Ascending aorta (tissue), 2 donors: Measurements from ENCODE around the gene HIP1R. TPM values are rescaled to one million over a fixed set of nuclear protein-coding genes. Genes with fewer than 3 reads are reported as not detected.
A peak's percentile ranks its signal among the peaks of the same experiment; 100 is the strongest.

Experiments used
- DNase-seq, 2 donors: peaks; one replicate each; pipeline ENCODE4 v3.0.0-alpha.2; 2019; ENCODE audit warnings: low spot score in 2 of 2
- H3K27ac ChIP-seq, 2 donors: fragments of 200-600 bp; sonication (generic); one replicate each; pipeline ENCODE4 v1.5.1; 2016 to 2017; ENCODE audit warnings: mild to moderate bottlenecking in 1 of 2
- H3K27me3 ChIP-seq: fragments of 200-600 bp; sonication (generic); one replicate; pipeline ENCODE4 v1.5.1; 2017
- H3K36me3 ChIP-seq, 2 donors: fragments of 200-600 bp; sonication (generic); one replicate each; pipeline ENCODE4 v1.5.1; 2016
- H3K4me1 ChIP-seq, 2 donors: fragments of 200-600 bp; sonication (generic); one replicate each; pipeline ENCODE4 v1.5.1; 2016 to 2017; ENCODE audit warnings: mild to moderate bottlenecking in 1 of 2
- H3K4me3 ChIP-seq, 2 donors: fragments of 200-600 bp; sonication (generic); one replicate each; pipeline ENCODE4 v1.5.1; 2016 to 2017; ENCODE audit warnings: mild to moderate bottlenecking in 1 of 2
- H3K9me3 ChIP-seq, 2 donors: fragments of 200-600 bp; sonication (generic); one replicate each; pipeline ENCODE4 v1.5.1; 2016
- intact Hi-C: fragments of 100-400 bp; cut with DNase I; formaldehyde crosslinking; loops from one replicate; pipeline ENCODE4 v1.15.1; 2023
- total RNA-seq: library from RNA; depleted of rRNA; stranded (reverse); fragments of >200 nt; gene quantifications from one replicate; pipeline ENCODE4 v1.1.0, GENCODE V29; 2016
- TF ChIP-seq, protein P1 (sequence below), 3 experiments: fragments of 200-600 bp in 2 of 3; fragments of 450-650 bp in 1 of 3; sonication (generic) in 2 of 3; IDR thresholded peaks; one replicate each; pipeline ENCODE4 v1.5.1; 2016 to 2019; ENCODE audit warnings: antibody characterized with exemption in 3 of 3, mild to moderate bottlenecking in 1 of 3, moderate library complexity in 1 of 3

The HIP1R gene
- total RNA-seq, 1 donor from 2014 or later, result 98.7 TPM

DNA sequence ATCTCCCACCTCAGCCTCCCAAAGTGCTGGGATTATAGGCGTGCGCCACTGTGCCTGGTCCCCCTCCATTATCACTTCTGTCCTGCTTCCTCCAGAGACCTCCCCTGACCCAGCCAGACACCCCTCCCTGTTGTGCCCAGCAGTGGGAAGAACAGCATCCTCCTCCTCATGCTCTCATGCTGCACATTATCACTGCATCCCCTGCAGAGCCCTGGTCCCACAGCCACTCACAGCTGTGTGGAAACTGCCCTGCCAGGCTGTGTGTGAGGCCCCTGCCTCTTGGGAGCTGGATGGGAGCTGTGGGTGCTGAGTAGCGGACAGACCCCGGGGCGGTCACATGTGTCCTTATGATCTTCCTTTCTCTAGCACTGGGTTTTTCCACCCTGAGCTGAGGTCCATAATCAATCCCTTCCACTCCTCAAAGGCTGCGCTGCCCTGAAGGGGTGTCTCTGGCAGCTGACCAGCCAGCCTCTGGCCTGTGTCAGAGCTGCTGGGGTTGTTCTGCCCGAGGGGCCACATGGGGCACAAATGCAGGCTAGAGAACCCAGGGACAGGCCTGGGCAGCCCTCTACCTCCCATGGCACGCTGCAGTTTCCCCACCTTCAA is 9.2 kb downstream of the HIP1R start:
- H3K27ac ChIP-seq, result no peak overlapping the region
- TF ChIP-seq, protein P1, sequence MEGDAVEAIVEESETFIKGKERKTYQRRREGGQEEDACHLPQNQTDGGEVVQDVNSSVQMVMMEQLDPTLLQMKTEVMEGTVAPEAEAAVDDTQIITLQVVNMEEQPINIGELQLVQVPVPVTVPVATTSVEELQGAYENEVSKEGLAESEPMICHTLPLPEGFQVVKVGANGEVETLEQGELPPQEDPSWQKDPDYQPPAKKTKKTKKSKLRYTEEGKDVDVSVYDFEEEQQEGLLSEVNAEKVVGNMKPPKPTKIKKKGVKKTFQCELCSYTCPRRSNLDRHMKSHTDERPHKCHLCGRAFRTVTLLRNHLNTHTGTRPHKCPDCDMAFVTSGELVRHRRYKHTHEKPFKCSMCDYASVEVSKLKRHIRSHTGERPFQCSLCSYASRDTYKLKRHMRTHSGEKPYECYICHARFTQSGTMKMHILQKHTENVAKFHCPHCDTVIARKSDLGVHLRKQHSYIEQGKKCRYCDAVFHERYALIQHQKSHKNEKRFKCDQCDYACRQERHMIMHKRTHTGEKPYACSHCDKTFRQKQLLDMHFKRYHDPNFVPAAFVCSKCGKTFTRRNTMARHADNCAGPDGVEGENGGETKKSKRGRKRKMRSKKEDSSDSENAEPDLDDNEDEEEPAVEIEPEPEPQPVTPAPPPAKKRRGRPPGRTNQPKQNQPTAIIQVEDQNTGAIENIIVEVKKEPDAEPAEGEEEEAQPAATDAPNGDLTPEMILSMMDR (IDR thresholded peaks at IDR 0.05), result no peak
- no peaks in the 10 kb centered on the region for H3K9me3 ChIP-seq
- no peak overlapping the region for H3K4me3 ChIP-seq
- no peak for DNase-seq
- intact Hi-C loops, result no loop called here
- H3K4me1 ChIP-seq, result peaks cover 3 to 22% of the 10 kb centered on the region in 2 donors
- peaks cover 0 to 9% of the 10 kb centered on the region in 2 donors for H3K36me3 ChIP-seq
- no peaks in the 10 kb centered on the region for H3K27me3 ChIP-seq

DNA sequence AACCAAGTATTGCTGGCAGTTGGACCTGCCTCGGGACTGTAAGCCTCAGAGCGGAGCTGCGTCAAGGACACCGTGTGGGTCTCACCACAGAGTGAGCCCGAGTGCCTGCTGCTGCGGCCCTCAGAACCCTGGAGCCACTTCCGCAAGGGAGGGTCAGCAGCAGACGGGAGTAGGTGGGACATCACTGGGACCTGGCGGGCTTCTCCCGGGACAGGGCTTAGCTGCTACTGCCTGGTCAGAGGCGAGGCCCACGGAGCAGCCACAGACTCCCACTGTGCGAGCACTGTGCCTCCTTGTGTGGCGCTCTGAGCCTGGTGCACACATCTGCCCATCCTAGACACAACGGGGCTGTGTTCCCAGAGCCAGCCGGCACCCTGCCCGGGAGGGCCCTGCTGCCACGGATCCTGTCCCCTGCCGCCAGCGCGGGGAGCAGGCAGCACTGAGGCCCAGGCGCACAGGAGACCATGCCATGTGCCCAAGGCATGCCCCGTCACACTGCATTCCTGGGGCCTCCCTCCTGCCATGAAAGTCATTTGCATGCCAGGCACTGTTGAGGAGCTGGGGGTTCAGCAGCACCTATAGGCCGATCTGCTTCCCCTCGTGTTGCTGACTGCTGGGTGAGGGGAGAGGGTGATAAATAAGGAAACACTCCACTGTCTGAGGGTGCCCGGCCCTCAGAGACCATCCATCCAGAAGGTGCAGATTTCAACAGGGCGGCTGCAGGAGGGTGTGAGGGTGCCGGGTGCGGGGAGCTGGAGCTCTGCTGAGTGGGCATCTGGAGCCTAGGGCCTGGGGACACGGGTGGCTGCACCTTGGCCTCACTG is 10.0 kb downstream of the HIP1R start:
- intact Hi-C loops, result no loop called here
- Histone ChIP-seq H3K4me1 (peaks cover 3 to 26% of the 10 kb centered on the region in 2 donors), H3K9me3 (no peaks in the 10 kb centered on the region), H3K36me3 (peaks cover 0 to 9% of the 10 kb centered on the region in 2 donors), H3K4me3 (no peak overlapping the region), H3K27me3 (no peaks in the 10 kb centered on the region), H3K27ac (no peak overlapping the region)
- TF ChIP-seq, protein P1 (IDR thresholded peaks at IDR 0.05), result no peak
- no peak for DNase-seq

DNA sequence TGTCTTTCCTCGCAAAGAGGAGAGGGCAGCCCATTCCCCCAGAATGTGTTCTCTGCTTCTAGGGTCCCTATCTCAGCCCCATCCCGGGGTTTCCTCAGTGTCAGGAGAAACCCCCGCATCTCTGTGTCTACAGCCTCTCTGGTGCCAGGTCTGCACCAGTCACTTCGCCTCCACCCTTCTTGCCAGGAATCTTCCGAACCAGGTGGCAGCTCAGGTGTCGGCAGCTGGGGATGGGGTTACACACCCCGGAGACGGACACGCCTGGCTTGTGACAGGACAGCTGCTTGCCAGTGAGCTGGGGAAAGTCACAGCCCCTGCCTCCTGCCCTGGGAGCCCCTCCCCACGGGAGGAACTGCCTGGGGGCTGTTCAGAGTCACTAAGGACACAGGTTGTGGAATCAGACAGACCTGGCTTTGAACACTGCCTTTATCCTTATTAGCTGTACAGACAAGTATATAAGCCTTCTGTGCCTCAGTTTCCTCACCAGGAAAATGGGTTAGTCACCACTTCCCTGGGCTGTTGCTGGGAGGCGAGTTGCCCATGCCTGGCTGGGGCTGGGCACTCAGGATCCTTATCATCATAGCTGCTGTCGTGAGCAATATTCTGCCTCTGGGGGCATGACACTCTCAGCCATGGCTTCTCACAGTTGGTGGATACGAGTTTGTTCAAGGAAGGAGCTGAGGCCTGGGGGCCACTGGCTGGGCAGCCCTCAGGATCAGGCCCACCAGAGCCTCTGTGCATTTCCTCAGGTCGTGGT is 10.8 kb downstream of the HIP1R start:
- intact Hi-C loops, result no loop called here
- Histone ChIP-seq H3K27me3 (no peaks in the 10 kb centered on the region), H3K4me3 (no peak overlapping the region), H3K9me3 (no peaks in the 10 kb centered on the region), H3K4me1 (peaks cover 6 to 27% of the 10 kb centered on the region in 2 donors), H3K27ac (no peak overlapping the region), H3K36me3 (peaks cover 0 to 9% of the 10 kb centered on the region in 2 donors)
- TF ChIP-seq, protein P1 (IDR thresholded peaks at IDR 0.05), result no peak
- DNase-seq, result no peak

DNA sequence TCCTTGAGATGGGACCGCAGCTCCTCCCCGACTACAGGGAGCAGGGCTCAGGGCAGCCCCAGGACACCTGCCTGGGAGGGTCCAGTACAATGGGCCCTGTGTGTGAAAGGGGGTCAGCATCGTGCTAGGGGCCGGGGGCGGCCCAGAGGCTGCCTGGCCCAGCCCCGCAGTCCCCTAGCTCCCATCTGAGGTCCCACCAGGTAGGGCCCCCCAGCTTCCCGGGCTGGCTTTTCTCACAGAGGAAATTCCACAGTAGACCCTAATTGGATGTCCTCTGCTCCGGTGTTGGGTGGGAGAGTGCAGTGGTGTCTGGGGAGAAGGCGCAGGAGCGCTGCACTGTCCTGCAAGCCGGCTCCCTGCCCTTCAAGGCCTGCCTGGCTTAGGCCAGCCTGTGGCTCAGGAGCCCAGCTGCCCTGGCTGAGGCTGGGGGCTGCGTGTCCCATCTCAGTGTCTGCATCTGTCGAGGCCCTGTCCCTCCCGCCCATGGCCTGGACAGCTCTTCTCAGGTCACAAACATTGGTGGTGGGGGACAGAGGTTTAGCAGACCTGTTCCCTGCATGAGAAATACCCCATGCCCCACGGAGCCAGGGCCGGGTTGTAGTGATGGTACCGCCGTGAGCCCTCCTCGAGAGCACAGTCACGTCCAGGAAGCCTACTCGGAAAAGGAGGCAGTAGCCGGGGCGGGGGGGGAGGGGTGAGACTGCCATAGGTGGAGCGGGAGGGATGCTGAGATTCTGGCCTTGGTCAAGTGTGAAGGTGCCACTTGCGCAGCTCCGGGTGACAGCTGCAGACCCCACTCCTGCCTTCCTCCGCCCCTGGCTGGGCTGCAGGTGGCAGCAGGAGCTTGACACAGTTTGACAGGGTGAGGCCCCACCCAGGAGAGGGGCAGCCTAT is 11.6 kb downstream of the HIP1R start:
- H3K9me3 ChIP-seq, result no peaks in the 10 kb centered on the region
- intact Hi-C loops, result no loop called here
- no peaks in the 10 kb centered on the region for H3K27me3 ChIP-seq
- H3K4me3 ChIP-seq, result no peak overlapping the region
- peaks cover 0 to 9% of the 10 kb centered on the region in 2 donors for H3K36me3 ChIP-seq
- DNase-seq, result no peak
- TF ChIP-seq, protein P1 (IDR thresholded peaks at IDR 0.05), result no peak
- H3K27ac ChIP-seq, result peak overlapping the region in 1 of 2 donors; percentile 9
- peaks cover 10 to 28% of the 10 kb centered on the region in 2 donors for H3K4me1 ChIP-seq

DNA sequence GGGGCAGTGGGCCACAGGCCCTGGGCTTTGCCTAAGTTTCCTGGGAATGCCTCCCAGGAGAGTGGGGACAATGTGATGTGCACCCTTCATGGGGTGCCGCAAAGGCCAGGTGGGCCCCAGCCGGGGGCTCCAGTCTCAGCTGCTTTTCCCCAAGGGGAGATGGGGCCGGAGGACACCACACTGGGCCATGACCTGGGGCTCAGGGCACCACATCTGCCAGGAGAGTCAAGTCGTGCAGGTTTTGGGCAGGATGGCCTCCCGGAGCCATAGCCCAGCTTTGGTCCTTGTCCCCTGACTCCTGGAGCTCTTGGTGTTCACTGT is 12.2 kb downstream of the HIP1R start:
- no peak for DNase-seq
- intact Hi-C loops, result no loop called here
- Histone ChIP-seq H3K36me3 (peaks cover 0 to 9% of the 10 kb centered on the region in 2 donors), H3K27me3 (no peaks in the 10 kb centered on the region), H3K4me1 (peaks cover 14 to 30% of the 10 kb centered on the region in 2 donors), H3K9me3 (no peaks in the 10 kb centered on the region), H3K4me3 (no peak overlapping the region), H3K27ac (no peak overlapping the region)
- TF ChIP-seq, protein P1 (IDR thresholded peaks at IDR 0.05), result no peak
